Spleen (tissue), 7 donors: ENCODE results near the gene HMGCLL1.

Experiments used
- CTCF ChIP-seq, 11 experiments: fragments of 200-600 bp in 7 of 11; fragments of 450-650 bp in 4 of 11; sonication (generic) in 4 of 11; IDR thresholded peaks in 8 of 11; conservative IDR thresholded peaks in 3 of 11; 1 replicate in 7 of 11; 2 replicates in 4 of 11; pipeline versions ENCODE4 v1.4.0 to v1.8.0; 2016 to 2021; ENCODE audit warnings: antibody characterized with exemption in 11 of 11, inconsistent platforms in 4 of 11, mild to moderate bottlenecking in 1 of 11
- POLR2A ChIP-seq, 3 donors: fragments of 450-650 bp; IDR thresholded peaks; one replicate each; pipeline ENCODE4 v1.5.1; 2017; ENCODE audit warnings: antibody characterized with exemption in 3 of 3, mild to moderate bottlenecking in 1 of 3
- POLR2AphosphoS5 ChIP-seq, 3 donors: sonication (generic); formaldehyde crosslinking; IDR thresholded peaks; one replicate each; pipeline ENCODE4 v1.5.1; 2017; ENCODE audit warnings: antibody characterized with exemption in 3 of 3
- donor health status: DM: no; HTN: no; CAD: no; lungs with moderate emphysema.
- donor health status: DM: no; HTN: no; CAD: no.
- donor health status: DM: no; HTN: no; CAD: no.

GRCh38 chr6:55499591-55499990 is 79.4 kb downstream of the HMGCLL1 start:
- TF ChIP-seq CTCF (IDR thresholded peaks at IDR 0.05 in 8 of 11, conservative IDR thresholded peaks at IDR 0.05 in 3 of 11) (no peak), POLR2A (IDR thresholded peaks at IDR 0.05) (no peak), POLR2AphosphoS5 (IDR thresholded peaks at IDR 0.05) (no peak)
